Measurements from ENCODE around the gene PLVAP.

- TF ChIP-seq POLR2AphosphoS5 (IDR thresholded peaks at IDR 0.05; ENCODE audit: low read depth) (no peak), EZH2phosphoT487 (IDR thresholded peaks at IDR 0.05; ENCODE audit: unreplicated experiment) (no peak), REST (IDR thresholded peaks at IDR 0.05; ENCODE audit: unreplicated experiment) (no peak), EZH2 (IDR thresholded peaks at IDR 0.05; ENCODE audit: low read depth, unreplicated experiment) (no peak), CTCF (conservative IDR thresholded peaks at IDR 0.05; ENCODE audit: low read depth in 2 of 2) (no peak), ETS1 (IDR thresholded peaks at IDR 0.05) (no peak), CREB1 (CRISPR knock-in tag; IDR thresholded peaks at IDR 0.05; ENCODE audit: low read depth) (no peak), JUNB (IDR thresholded peaks at IDR 0.05; ENCODE audit: unreplicated experiment) (no peak), NANOG (IDR thresholded peaks at IDR 0.05; ENCODE audit: borderline replicate concordance) (no peak), STAT1 (IDR thresholded peaks at IDR 0.05; ENCODE audit: unreplicated experiment) (no peak)
Observed at GRCh38 chr19:17409990-17410389, 32.8 kb upstream of the PLVAP start.
